Transverse colon (tissue), 3 donors: ENCODE results near the gene MTHFD1.

Experiments used
- POLR2A ChIP-seq: fragments of 450-650 bp; IDR thresholded peaks from one replicate; pipeline ENCODE4 v1.6.1; 2016; ENCODE audit warnings: antibody characterized with exemption, mild to moderate bottlenecking, moderate library complexity
- TF ChIP-seq, protein P1 (sequence below), 5 experiments: fragments of 200-600 bp in 3 of 5; fragments of 450-650 bp in 2 of 5; sonication (generic) in 3 of 5; IDR thresholded peaks; 1 replicate in 2 of 5; 2 replicates in 3 of 5; pipeline ENCODE4 v1.5.1; 2016 to 2017; ENCODE audit warnings: antibody characterized with exemption in 5 of 5, inconsistent platforms in 3 of 5, mild to moderate bottlenecking in 2 of 5, moderate library complexity in 1 of 5

DNA sequence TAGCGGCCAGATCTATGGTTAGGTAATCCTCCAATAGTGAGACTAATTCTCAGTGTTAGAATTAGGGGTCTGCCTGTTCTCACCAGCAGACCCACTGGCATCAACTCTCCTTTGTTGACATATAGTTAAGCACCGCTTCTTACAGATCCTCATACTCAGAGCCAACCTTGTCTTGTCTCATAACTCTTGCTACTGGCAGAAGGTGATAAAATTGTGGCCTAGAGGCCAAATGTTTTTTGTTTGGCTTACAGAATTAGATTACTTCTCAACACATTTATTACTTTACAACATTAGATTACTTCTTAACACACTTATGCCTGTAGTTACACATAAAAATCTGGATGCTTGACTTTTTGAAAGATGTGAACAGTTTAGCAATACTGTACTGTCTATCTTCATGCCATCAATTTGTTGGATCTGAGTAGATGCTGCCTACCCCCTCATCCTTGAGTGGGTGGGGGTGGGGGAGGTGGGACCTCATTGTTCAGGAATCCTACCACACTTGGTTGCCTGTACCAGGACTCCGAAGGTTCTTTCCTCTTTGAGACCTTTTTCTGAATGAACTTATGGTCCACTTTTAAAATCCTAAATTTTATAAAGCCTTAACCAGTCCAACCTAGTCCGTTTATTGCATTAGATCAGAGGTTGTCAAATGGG, 7.0 kb downstream of the MTHFD1 start:
- TF ChIP-seq, protein P1, sequence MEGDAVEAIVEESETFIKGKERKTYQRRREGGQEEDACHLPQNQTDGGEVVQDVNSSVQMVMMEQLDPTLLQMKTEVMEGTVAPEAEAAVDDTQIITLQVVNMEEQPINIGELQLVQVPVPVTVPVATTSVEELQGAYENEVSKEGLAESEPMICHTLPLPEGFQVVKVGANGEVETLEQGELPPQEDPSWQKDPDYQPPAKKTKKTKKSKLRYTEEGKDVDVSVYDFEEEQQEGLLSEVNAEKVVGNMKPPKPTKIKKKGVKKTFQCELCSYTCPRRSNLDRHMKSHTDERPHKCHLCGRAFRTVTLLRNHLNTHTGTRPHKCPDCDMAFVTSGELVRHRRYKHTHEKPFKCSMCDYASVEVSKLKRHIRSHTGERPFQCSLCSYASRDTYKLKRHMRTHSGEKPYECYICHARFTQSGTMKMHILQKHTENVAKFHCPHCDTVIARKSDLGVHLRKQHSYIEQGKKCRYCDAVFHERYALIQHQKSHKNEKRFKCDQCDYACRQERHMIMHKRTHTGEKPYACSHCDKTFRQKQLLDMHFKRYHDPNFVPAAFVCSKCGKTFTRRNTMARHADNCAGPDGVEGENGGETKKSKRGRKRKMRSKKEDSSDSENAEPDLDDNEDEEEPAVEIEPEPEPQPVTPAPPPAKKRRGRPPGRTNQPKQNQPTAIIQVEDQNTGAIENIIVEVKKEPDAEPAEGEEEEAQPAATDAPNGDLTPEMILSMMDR (IDR thresholded peaks at IDR 0.05): no peak
- TF ChIP-seq POLR2A: no peak
